ENCODE data around the gene SLC25A12. TPM values are rescaled to one million over a fixed set of nuclear protein-coding genes. Genes with fewer than 3 reads are reported as not detected.

Gene SLC25A12
- total and polyA plus RNA-seq, 9 of the 15 experiments (the other 6 are each of a cell fraction or from before 2014, with no cell fraction given) = 13.5 to 36.5 (median 21.7) TPM

- ChIA-PET POLR2A (no interaction called here), CTCF (ENCODE audit: low intra/inter-chr PET ratio) (no interaction called here)
- in situ Hi-C loops (cut with MboI) = no loop called here
Measured at GRCh38 chr2:171807831-171808393, 86.1 kb downstream of the SLC25A12 start.

GRCh38 chr2:171807119-171807518 is 86.9 kb downstream of the SLC25A12 start:
- Histone ChIP-seq H3K4me2 (ENCODE audit: insufficient read depth, low read length) (no peak overlapping the region), H3K9me3 (replicated peaks; ENCODE audit: control insufficient read depth, insufficient read depth, low read depth, low read length) (no peaks in the 10 kb centered on the region), H3K36me3 (ENCODE audit: control insufficient read depth, insufficient read depth, low read length) (peaks cover 3% of the 10 kb centered on the region; the same call in 2 of the 3 replicates), H3K27me3 (ENCODE audit: control insufficient read depth in 2 of 2, insufficient read depth in 2 of 2, low read length in 2 of 2) (no peaks in the 10 kb centered on the region), H3K4me1 (replicated peaks in 1 of 2; ENCODE audit: control insufficient read depth in 2 of 2, insufficient read depth in 2 of 2, low read length in 2 of 2) (no peaks in the 10 kb centered on the region), H3K27ac (ENCODE audit: extremely low read depth, low read depth, low read length) (no peak overlapping the region), H3K79me2 (ENCODE audit: control insufficient read depth, insufficient read depth, low read length) (no peaks in the 10 kb centered on the region), H2AFZ (ENCODE audit: low read depth, low read length) (no peak overlapping the region), H4K20me1 (replicated peaks; ENCODE audit: control insufficient read depth, insufficient read depth, low read length) (no peaks in the 10 kb centered on the region), H3K4me3 (no peak overlapping the region), H3K9me1 (ENCODE audit: control insufficient read depth, insufficient read depth, low read length) (no peaks in the 10 kb centered on the region), H3K9ac (ENCODE audit: insufficient read depth in 1 of 2, low read depth in 2 of 2, low read length in 2 of 2) (no peak overlapping the region)
- CTCF ChIA-PET (ENCODE audit: low intra/inter-chr PET ratio) = no interaction called here
- no TSS peak for BruUV-seq (replicated peaks)
- ATAC-seq (peak; percentile 57; the same call in 2 of the 3 replicates), DNase-seq (ENCODE audit: extremely low read depth in 1 of 4, low spot score in 3 of 4) (peak in 2 of 4 experiments; percentile 15 to 39), FAIRE-seq (no peak)
- POLR2A ChIA-PET = no interaction called here
- intact Hi-C loops (cut with micrococcal nuclease) (no loop called here), in situ Hi-C loops (cut with MboI) (no loop called here)
- WGBS (ENCODE audit: insufficient coverage, low coverage, missing lambda C conversion rate) = 0% methylated on average over 3 of the region's 3 CpGs
- TF ChIP-seq JUND (IDR thresholded peaks at IDR 0.05; ENCODE audit: borderline replicate concordance, low read depth, low read length) = peak; percentile 70; the same call in 1 of the 2 replicates
- TF ChIP-seq JUND (tag; IDR thresholded peaks at IDR 0.05; ENCODE audit: borderline replicate concordance, low read depth, low read length) = peak; percentile 75; the same call in 1 of the 3 replicates
- TF ChIP-seq MEIS2 (IDR thresholded peaks at IDR 0.05; ENCODE audit: partially characterized antibody) = peak; percentile 97
- TF ChIP-seq TCF3 (CRISPR knock-in tag; IDR thresholded peaks at IDR 0.05) = no peak
- peak; percentile 87 for TF ChIP-seq PKNOX1 (IDR thresholded peaks at IDR 0.05)
- TF ChIP-seq PHF21A (IDR thresholded peaks at IDR 0.05; ENCODE audit: borderline replicate concordance, low read depth) = no peak
- TF ChIP-seq NFE2 (IDR thresholded peaks at IDR 0.05; ENCODE audit: low read depth) = peak; percentile 11; the same call in 1 of the 2 replicates
- peak; percentile 73 for TF ChIP-seq FOSL1 (tag; conservative IDR thresholded peaks at IDR 0.05)
- TF ChIP-seq SNIP1 (IDR thresholded peaks at IDR 0.05; ENCODE audit: low read depth) = no peak
- TF ChIP-seq GABPA (tag; conservative IDR thresholded peaks at IDR 0.05; ENCODE audit: low read depth) = no peak
- no peak for TF ChIP-seq ZNF324 (CRISPR knock-in tag; IDR thresholded peaks at IDR 0.05)
- TF ChIP-seq U2AF1 (optimal IDR thresholded peaks at IDR 0.05; ENCODE audit: low read depth, low read length) = no peak

More at GRCh38 chr2:171807831-171808393, 86.1 kb downstream of the SLC25A12 start:
- BruUV-seq (replicated peaks) = no TSS peak
- H3K4me1 ChIP-seq (replicated peaks in 1 of 2; ENCODE audit: control insufficient read depth in 2 of 2, insufficient read depth in 2 of 2, low read length in 2 of 2) = no peaks in the 10 kb centered on the region
- H3K27ac ChIP-seq (ENCODE audit: extremely low read depth, low read depth, low read length) = no peak overlapping the region
- no peaks in the 10 kb centered on the region for H3K79me2 ChIP-seq (ENCODE audit: control insufficient read depth, insufficient read depth, low read length)
- H3K36me3 ChIP-seq (ENCODE audit: control insufficient read depth, insufficient read depth, low read length) = peaks cover 5% of the 10 kb centered on the region; the same call in 2 of the 3 replicates
- intact Hi-C loops (cut with micrococcal nuclease) = no loop called here
- FAIRE-seq (no peak), ATAC-seq (peak; percentile 32; the same call in 2 of the 3 replicates), DNase-seq (ENCODE audit: extremely low read depth in 1 of 4, low spot score in 3 of 4) (no peak)
- H3K9ac ChIP-seq (ENCODE audit: insufficient read depth in 1 of 2, low read depth in 2 of 2, low read length in 2 of 2) = no peak overlapping the region
- no peaks in the 10 kb centered on the region for H3K9me3 ChIP-seq (replicated peaks; ENCODE audit: control insufficient read depth, insufficient read depth, low read depth, low read length)
- no peaks in the 10 kb centered on the region for H4K20me1 ChIP-seq (replicated peaks; ENCODE audit: control insufficient read depth, insufficient read depth, low read length)
- no peak overlapping the region for H2AFZ ChIP-seq (ENCODE audit: low read depth, low read length)
- 59% methylated on average over 5 of the region's 5 CpGs for WGBS (ENCODE audit: insufficient coverage, low coverage, missing lambda C conversion rate)
- TF ChIP-seq MEIS2 (IDR thresholded peaks at IDR 0.05; ENCODE audit: partially characterized antibody) = peak; percentile 77
- no peak for TF ChIP-seq RBM14 (IDR thresholded peaks at IDR 0.05; ENCODE audit: borderline replicate concordance, insufficient read depth, low read depth, low read length)
- no peak overlapping the region for H3K4me3 ChIP-seq
- H3K4me2 ChIP-seq (ENCODE audit: insufficient read depth, low read length) = no peak overlapping the region
- H3K9me1 ChIP-seq (ENCODE audit: control insufficient read depth, insufficient read depth, low read length) = no peaks in the 10 kb centered on the region
- no peaks in the 10 kb centered on the region for H3K27me3 ChIP-seq (ENCODE audit: control insufficient read depth in 2 of 2, insufficient read depth in 2 of 2, low read length in 2 of 2)

Measured in K562 (cell line).